GM12865 (cell line): Measurements from ENCODE around the gene PRDM5.

Experiments
- DNase-seq: peaks from one replicate; pipeline ENCODE4 v3.0.0; 2010; ENCODE audit warnings: low read depth
- H3K4me3 ChIP-seq: 2 replicates; pipeline ENCODE4 v1.5.1; 2011; ENCODE audit warnings: mild to moderate bottlenecking, low read depth, low read length, control low read depth
- TF ChIP-seq, protein P1 (sequence below): IDR thresholded peaks from 2 replicates; pipeline ENCODE4 v1.5.1; 2011; ENCODE audit warnings: low read length, control low read depth, low read depth, inconsistent platforms; ENCODE audit not compliant: insufficient read depth; ENCODE audit errors: missing control alignments

Gene PRDM5

DNA sequence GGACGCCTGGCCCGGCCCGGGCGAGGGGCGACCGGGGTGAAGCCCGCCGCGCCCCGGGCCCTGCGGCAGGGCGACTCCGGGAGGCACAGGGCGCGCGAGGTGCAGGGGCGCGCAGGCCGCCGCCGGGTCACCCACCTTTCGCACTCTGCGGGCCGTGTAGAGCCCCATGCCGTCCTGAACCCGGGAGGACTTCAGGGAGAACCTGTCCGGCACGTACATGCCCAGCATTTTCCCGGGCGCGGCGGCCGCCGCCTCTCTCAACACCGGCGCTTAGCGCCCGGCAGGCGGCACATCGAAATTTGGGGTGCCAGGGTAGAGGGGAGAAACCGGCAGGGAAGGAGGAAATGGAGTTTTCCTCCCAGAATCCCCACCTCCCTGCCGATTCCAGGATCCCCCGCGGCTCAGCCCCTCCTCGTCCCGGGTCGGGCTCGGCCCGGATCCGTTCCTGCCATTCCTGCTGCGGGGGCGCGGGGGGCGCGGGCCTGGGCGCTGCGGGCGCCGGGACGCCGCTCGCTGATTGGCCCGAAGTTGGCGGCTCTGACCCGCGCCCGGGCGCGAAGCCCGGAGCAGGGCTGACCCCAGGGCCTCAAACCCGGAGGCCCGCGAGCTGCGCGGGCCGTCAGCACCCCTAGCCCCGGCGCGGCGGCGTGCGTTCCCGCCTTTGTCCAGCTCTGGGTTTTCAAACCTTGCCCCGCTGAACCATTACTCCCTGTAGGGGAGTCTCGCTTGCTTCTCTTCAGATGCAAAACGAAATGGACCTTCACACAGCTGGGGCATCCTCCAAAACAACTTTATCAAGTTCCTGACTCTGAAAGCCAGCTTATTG is at the start of gene PRDM5:
TSS of gene PRDM5 (minus strand) at position 346 of the 826 bp plus-strand sequence. CDS start at position 228, 118 bp downstream.
- H3K4me3 ChIP-seq: no peak within 1 kb of the TSS
- DNase-seq: no peak
- TF ChIP-seq, protein P1, sequence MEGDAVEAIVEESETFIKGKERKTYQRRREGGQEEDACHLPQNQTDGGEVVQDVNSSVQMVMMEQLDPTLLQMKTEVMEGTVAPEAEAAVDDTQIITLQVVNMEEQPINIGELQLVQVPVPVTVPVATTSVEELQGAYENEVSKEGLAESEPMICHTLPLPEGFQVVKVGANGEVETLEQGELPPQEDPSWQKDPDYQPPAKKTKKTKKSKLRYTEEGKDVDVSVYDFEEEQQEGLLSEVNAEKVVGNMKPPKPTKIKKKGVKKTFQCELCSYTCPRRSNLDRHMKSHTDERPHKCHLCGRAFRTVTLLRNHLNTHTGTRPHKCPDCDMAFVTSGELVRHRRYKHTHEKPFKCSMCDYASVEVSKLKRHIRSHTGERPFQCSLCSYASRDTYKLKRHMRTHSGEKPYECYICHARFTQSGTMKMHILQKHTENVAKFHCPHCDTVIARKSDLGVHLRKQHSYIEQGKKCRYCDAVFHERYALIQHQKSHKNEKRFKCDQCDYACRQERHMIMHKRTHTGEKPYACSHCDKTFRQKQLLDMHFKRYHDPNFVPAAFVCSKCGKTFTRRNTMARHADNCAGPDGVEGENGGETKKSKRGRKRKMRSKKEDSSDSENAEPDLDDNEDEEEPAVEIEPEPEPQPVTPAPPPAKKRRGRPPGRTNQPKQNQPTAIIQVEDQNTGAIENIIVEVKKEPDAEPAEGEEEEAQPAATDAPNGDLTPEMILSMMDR: no peak

DNA sequence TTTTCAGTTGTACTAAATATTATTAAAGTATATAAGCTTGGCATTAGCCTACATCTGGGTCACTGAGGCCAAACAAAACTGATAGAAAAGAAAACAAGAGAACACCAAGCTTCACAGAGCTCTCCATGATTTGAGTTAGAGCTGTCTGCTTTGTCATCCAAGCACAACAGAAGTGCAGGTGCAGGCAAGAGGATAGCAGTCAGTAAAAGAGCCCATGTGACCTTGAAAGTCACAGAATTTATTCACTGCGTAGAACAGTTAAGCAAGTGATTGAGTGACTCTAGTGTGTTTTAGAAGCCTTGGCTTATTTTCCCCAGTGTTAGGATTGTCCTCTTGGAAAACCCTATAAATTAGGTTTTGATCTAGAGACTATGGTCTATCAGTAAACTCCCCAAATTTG is 49.4 kb upstream of the PRDM5 start:
- DNase-seq: no peak
- H3K4me3 ChIP-seq: no peak overlapping the region
- TF ChIP-seq, protein P1: no peak

DNA sequence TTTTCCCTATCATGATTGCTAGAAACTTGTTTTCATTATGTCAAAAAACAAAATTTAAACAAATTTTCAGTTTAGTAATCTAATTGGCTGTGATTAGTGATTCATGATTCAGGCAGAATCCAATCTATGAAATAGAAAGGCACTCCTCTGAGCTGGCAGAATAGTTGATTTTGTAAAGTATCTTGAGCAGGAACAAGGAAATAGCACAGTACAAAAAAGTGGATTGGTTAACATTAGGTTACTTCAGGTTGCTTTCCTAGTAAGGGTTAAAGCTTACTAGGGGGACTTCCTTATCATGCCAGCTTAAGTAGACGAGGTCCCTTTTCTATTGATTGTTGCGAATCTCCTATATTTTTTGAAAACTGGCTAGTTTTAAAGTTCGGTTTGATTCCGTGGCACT is 43.4 kb upstream of the PRDM5 start:
- H3K4me3 ChIP-seq: no peak overlapping the region
- TF ChIP-seq, protein P1: no peak
- no peak for DNase-seq

DNA sequence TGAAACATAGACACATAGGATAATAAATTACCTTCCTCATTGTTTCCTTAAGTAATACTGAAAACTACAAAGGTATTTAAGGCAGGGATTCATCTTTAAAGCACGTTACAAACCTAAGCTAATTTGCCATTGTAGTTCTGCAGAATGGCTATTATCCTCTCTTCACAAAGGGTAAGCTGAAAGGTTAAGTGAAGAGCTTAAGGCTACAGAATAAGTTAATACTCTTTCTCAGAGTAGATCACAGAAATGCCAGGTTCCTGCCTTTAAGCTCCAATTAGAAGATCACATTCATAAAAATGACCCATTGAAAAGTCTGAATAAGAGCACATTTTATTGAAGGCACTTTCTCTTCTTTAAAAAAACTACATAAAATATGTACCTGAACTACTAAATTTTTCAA is 42.1 kb upstream of the PRDM5 start:
- no peak overlapping the region for H3K4me3 ChIP-seq
- DNase-seq: no peak
- TF ChIP-seq, protein P1: no peak

DNA sequence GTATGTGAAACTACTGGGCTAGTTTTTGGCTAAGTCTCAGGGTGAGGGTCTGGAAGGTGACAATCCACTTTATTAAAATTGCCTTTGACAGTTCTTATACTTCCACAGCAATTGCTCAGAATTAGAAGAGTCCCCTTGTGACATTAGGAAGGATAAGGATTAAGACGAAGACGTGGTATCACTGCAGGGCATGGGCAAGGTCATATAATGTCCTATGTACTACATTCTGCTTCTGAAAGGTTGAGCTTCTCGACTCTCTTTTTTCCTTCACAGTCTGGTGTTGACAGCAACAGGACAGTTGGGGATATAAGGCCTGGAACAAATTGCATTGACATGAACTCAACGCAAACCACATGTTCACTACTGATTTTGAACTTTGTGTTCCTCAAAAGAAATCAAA is 40.9 kb upstream of the PRDM5 start:
- TF ChIP-seq, protein P1: no peak
- no peak for DNase-seq

DNA sequence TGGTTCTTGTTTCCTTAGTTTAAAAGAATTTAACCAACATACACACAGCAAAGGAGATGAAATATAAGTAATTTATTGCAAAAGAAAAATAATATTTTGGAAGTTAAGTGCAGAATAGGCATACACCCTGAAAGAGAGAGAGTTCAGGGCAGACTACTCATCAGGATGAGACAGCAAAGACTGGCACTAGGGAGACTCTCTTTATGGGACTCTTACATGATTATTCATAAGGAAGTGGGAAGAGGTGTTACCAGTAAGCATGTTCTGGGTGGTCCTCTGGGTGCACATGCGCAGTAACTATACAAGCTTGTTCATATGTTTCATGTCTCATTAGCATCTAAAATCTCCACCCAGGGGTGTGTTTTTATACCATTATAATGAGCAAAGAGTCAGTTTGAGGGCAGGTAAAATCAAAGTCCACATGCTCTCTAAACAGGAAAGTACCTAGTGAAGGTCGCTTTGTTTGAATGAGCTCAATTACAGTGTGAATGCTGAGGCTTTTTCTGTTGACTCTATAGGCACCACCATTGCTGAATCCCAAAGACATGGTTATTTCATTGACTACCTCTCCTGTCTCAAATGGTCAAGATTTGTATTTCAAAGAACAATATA is 38.2 kb upstream of the PRDM5 start:
- TF ChIP-seq, protein P1: no peak
- no peak for DNase-seq
- no peak overlapping the region for H3K4me3 ChIP-seq

More for the DNA sequence above, 40.9 kb upstream of the PRDM5 start:
- no peak overlapping the region for H3K4me3 ChIP-seq
